NCI-H2029 treated with DMSO at 0.1 percent for 48 hours (cell line): ENCODE results near the gene TRPV4.
"Not testable (repeated sequence)": the region's sequence is repeated elsewhere in the genome, so short reads cannot be mapped to it uniquely, and the experiment has no call there.

ENCODE experiments used
- DNase-seq: peaks from one replicate; lab custom pipeline; 2025; lab: John Stamatoyannopoulos, UW

The TRPV4 gene

GRCh38 chr12:109860977-109861376 lies 27.8 kb upstream of the TRPV4 start:
- no peak for DNase-seq

- DNase-seq, result no peak
Observed at GRCh38 chr12:109858764-109859163, 25.6 kb upstream of the TRPV4 start.

GRCh38 chr12:109857715-109858114 lies 24.5 kb upstream of the TRPV4 start:
- no peak for DNase-seq

- no peak for DNase-seq
Observed at GRCh38 chr12:109855377-109855776, 22.2 kb upstream of the TRPV4 start.

GRCh38 chr12:109850518-109850917 lies 17.3 kb upstream of the TRPV4 start:
- DNase-seq, result not testable (repeated sequence)

- no peak for DNase-seq
Observed at GRCh38 chr12:109847142-109847735, 14.0 kb upstream of the TRPV4 start.

GRCh38 chr12:109845824-109846205 lies 12.6 kb upstream of the TRPV4 start:
- DNase-seq, result no peak

- peak; percentile 41 for DNase-seq
Observed at GRCh38 chr12:109844983-109845823, 12.0 kb upstream of the TRPV4 start.

GRCh38 chr12:109844091-109844490 lies 10.9 kb upstream of the TRPV4 start:
- DNase-seq, result no peak

GRCh38 chr12:109842021-109842420 lies 8.8 kb upstream of the TRPV4 start:
- no peak for DNase-seq

GRCh38 chr12:109841356-109841755 lies 8.2 kb upstream of the TRPV4 start:
- DNase-seq, result no peak

GRCh38 chr12:109840305-109841074 lies 7.3 kb upstream of the TRPV4 start:
- peak; percentile 57 for DNase-seq

GRCh38 chr12:109839444-109839843 lies 6.2 kb upstream of the TRPV4 start:
- no peak for DNase-seq

GRCh38 chr12:109836916-109837315 lies 3.7 kb upstream of the TRPV4 start:
- no peak for DNase-seq

GRCh38 chr12:109835827-109836226 lies 2.6 kb upstream of the TRPV4 start:
- no peak for DNase-seq

- DNase-seq, result no peak
Observed at GRCh38 chr12:109832541-109833306, 474 bp downstream of the TRPV4 start.

- no peak for DNase-seq
Observed at GRCh38 chr12:109831929-109832328, 1.3 kb downstream of the TRPV4 start.

- DNase-seq, result no peak
Observed at GRCh38 chr12:109831365-109831764, 1.8 kb downstream of the TRPV4 start.

- no peak for DNase-seq
Observed at GRCh38 chr12:109830718-109831117, 2.5 kb downstream of the TRPV4 start.

- DNase-seq, result no peak
Observed at GRCh38 chr12:109830267-109830666, 2.9 kb downstream of the TRPV4 start.

GRCh38 chr12:109829667-109830066 lies 3.5 kb downstream of the TRPV4 start:
- DNase-seq, result no peak
